ENCODE results near the gene MT1HL1.

DNA sequence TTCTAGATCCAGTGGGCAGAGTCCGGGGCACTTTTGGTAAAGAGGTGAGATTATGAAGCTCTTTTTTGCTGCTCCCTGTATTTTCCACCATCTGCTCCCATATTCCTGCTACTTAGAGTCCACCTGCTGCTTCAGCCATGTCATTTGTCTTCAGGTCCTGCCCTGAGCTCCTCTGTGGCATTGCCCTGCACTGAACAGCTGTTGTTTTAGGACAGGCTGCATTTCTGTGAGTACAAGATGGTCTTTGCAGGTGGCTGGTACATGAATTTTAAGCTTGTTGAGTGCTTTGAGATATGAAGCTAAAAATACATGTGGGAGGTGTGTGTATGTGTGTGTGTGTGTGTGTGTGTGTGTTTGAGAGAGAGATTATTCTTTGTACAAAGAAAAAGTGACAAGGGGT is 21.9 kb downstream of the MT1HL1 start:
- TF ChIP-seq, protein P1, sequence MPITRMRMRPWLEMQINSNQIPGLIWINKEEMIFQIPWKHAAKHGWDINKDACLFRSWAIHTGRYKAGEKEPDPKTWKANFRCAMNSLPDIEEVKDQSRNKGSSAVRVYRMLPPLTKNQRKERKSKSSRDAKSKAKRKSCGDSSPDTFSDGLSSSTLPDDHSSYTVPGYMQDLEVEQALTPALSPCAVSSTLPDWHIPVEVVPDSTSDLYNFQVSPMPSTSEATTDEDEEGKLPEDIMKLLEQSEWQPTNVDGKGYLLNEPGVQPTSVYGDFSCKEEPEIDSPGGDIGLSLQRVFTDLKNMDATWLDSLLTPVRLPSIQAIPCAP (CRISPR knock-in tag; IDR thresholded peaks at IDR 0.05), result no peak
- TF ChIP-seq, protein P2, sequence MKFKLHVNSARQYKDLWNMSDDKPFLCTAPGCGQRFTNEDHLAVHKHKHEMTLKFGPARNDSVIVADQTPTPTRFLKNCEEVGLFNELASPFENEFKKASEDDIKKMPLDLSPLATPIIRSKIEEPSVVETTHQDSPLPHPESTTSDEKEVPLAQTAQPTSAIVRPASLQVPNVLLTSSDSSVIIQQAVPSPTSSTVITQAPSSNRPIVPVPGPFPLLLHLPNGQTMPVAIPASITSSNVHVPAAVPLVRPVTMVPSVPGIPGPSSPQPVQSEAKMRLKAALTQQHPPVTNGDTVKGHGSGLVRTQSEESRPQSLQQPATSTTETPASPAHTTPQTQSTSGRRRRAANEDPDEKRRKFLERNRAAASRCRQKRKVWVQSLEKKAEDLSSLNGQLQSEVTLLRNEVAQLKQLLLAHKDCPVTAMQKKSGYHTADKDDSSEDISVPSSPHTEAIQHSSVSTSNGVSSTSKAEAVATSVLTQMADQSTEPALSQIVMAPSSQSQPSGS (CRISPR knock-in tag; IDR thresholded peaks at IDR 0.05; ENCODE audit: borderline replicate concordance, low read depth), result no peak
- TF ChIP-seq, protein P3, sequence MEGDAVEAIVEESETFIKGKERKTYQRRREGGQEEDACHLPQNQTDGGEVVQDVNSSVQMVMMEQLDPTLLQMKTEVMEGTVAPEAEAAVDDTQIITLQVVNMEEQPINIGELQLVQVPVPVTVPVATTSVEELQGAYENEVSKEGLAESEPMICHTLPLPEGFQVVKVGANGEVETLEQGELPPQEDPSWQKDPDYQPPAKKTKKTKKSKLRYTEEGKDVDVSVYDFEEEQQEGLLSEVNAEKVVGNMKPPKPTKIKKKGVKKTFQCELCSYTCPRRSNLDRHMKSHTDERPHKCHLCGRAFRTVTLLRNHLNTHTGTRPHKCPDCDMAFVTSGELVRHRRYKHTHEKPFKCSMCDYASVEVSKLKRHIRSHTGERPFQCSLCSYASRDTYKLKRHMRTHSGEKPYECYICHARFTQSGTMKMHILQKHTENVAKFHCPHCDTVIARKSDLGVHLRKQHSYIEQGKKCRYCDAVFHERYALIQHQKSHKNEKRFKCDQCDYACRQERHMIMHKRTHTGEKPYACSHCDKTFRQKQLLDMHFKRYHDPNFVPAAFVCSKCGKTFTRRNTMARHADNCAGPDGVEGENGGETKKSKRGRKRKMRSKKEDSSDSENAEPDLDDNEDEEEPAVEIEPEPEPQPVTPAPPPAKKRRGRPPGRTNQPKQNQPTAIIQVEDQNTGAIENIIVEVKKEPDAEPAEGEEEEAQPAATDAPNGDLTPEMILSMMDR (IDR thresholded peaks at IDR 0.05), result no peak
- TF ChIP-seq, protein P4, sequence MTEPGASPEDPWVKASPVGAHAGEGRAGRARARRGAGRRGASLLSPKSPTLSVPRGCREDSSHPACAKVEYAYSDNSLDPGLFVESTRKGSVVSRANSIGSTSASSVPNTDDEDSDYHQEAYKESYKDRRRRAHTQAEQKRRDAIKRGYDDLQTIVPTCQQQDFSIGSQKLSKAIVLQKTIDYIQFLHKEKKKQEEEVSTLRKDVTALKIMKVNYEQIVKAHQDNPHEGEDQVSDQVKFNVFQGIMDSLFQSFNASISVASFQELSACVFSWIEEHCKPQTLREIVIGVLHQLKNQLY (CRISPR knock-in tag; IDR thresholded peaks at IDR 0.05), result no peak
- TF ChIP-seq FOXJ3 (CRISPR knock-in tag; IDR thresholded peaks at IDR 0.05; ENCODE audit: borderline replicate concordance), result no peak
- no peak for TF ChIP-seq ETV6 (CRISPR knock-in tag; IDR thresholded peaks at IDR 0.05)
- TF ChIP-seq CREB1 (CRISPR knock-in tag; IDR thresholded peaks at IDR 0.05), result no peak
- TF ChIP-seq ZNF423 (CRISPR knock-in tag; IDR thresholded peaks at IDR 0.05), result no peak
